ENCODE results near the gene NCEH1.
A peak's percentile ranks its signal among the peaks of the same experiment; 100 is the strongest.
"Not testable (repeated sequence)": the region's sequence is repeated elsewhere in the genome, so short reads cannot be mapped to it uniquely, and the experiment has no call there.

NCEH1 gene

DNA sequence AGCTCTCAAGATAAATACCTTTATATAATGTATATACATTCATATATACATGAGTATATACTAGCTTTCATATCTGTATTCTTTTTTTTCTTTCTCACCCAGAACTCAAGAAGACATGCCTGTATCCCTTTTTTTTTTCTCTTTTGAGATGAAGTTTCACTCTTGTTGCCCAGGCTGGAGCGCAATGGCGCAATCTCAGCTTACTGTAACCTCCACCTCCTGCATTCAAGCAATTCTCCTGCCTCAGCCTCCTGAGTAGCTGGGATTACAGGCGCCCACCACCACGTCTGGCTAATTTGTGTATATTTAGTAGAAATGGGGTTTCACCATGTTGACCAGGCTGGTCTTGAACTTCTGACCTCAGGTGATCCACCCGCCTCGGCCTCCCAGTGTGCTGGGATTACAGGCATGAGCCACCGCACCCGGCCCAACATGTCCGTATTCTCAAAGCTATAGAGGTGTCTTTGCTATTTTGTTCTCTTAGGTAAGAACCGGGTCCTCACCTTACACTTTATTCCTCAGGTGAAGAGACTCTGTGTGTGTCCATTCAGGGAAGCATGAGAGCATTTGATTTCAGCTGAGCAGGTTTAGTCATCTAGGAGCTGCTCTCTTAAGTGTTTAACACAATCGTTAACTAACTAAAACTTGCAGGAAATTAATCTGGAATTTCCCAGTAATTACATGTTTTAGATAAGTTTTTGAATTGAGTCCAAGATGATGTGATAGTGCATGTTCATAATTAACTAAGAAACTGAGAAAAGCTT is 115.8 kb downstream of the NCEH1 start:
- not testable (repeated sequence) for H3K27me3 Mint-ChIP-seq
- H3K27ac Mint-ChIP-seq, result peak overlapping the region; percentile 72

GRCh38 chr3:172592898-172593669 is 117.8 kb downstream of the NCEH1 start:
- Mint-ChIP-seq H3K36me3 (peaks cover 3% of the 10 kb centered on the region), H3K27ac (no peak overlapping the region), H3K4me3 (no peak overlapping the region), H3K9me3 (peaks cover 3% of the 10 kb centered on the region), H3K4me1 (peaks cover 15% of the 10 kb centered on the region), H3K27me3 (no peaks in the 10 kb centered on the region)
- DNase-seq (ENCODE audit: low spot score in 2 of 2), result no peak
- ATAC-seq (ENCODE audit: low read depth), result no peak

More for the DNA sequence above, 115.8 kb downstream of the NCEH1 start:
- ATAC-seq (ENCODE audit: low read depth); H3K9me3 Mint-ChIP-seq; H3K36me3 Mint-ChIP-seq; DNase-seq (ENCODE audit: low spot score in 2 of 2): not testable (repeated sequence)
- peaks cover 15% of the 10 kb centered on the region for H3K4me1 Mint-ChIP-seq
- H3K4me3 Mint-ChIP-seq, result peak overlapping the region; percentile 73

- ATAC-seq (ENCODE audit: low read depth) (peak; percentile 85), DNase-seq (ENCODE audit: low spot score in 2 of 2) (peak; percentile 27 to 43)
- Mint-ChIP-seq H3K9me3 (peaks cover 3% of the 10 kb centered on the region), H3K36me3 (peaks cover 3% of the 10 kb centered on the region), H3K27me3 (no peaks in the 10 kb centered on the region), H3K27ac (peak overlapping the region; percentile 36), H3K4me3 (peak overlapping the region; percentile 59), H3K4me1 (peaks cover 15% of the 10 kb centered on the region)
Measured at GRCh38 chr3:172591876-172592771, 118.7 kb downstream of the NCEH1 start.

GRCh38 chr3:172591125-172591605 is 119.7 kb downstream of the NCEH1 start:
- peak overlapping the region; percentile 14 for H3K27ac Mint-ChIP-seq
- no peak for ATAC-seq (ENCODE audit: low read depth)
- H3K4me3 Mint-ChIP-seq, result no peak overlapping the region
- H3K36me3 Mint-ChIP-seq, result peaks cover 3% of the 10 kb centered on the region
- H3K4me1 Mint-ChIP-seq, result peaks cover 14% of the 10 kb centered on the region
- H3K9me3 Mint-ChIP-seq, result peaks cover 3% of the 10 kb centered on the region
- DNase-seq (ENCODE audit: low spot score in 2 of 2), result no peak
- no peaks in the 10 kb centered on the region for H3K27me3 Mint-ChIP-seq

GRCh38 chr3:172586436-172586835 is 124.4 kb downstream of the NCEH1 start:
- DNase-seq (ENCODE audit: low spot score in 2 of 2), result no peak
- peaks cover 3% of the 10 kb centered on the region for H3K9me3 Mint-ChIP-seq
- H3K4me1 Mint-ChIP-seq, result no peaks in the 10 kb centered on the region
- H3K4me3 Mint-ChIP-seq, result no peak overlapping the region
- H3K27ac Mint-ChIP-seq, result no peak overlapping the region
- H3K27me3 Mint-ChIP-seq, result no peaks in the 10 kb centered on the region
- peaks cover 3% of the 10 kb centered on the region for H3K36me3 Mint-ChIP-seq
- ATAC-seq (ENCODE audit: low read depth), result no peak

- peaks cover 3% of the 10 kb centered on the region for H3K9me3 Mint-ChIP-seq
- H3K4me3 Mint-ChIP-seq, result no peak overlapping the region
- H3K27me3 Mint-ChIP-seq, result no peaks in the 10 kb centered on the region
- peaks cover 3% of the 10 kb centered on the region for H3K36me3 Mint-ChIP-seq
- DNase-seq (ENCODE audit: low spot score in 2 of 2), result no peak
- no peak overlapping the region for H3K27ac Mint-ChIP-seq
- ATAC-seq (ENCODE audit: low read depth), result no peak
- H3K4me1 Mint-ChIP-seq, result peaks cover 4% of the 10 kb centered on the region
Measured at GRCh38 chr3:172585954-172586353, 124.9 kb downstream of the NCEH1 start.

DNA sequence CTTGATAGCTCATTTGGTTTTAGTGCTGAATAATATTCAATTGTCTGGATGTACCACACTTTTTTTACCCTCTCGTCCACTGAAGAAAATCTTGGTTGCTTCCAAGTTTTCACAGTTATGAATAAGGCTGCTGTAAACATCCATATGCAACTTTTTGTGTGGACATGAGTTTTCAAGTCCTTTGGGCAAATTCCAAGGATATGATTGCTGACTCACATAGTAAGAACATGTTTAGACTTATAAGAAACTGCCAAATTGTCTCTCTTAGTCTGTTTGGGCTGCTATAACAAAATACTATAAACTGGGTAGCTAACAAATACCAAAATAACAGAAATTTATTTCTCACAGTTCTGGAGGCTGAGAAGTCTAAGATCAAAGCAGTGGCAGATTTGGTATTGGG is 128.2 kb downstream of the NCEH1 start:
- Mint-ChIP-seq H3K4me1 (peaks cover 13% of the 10 kb centered on the region), H3K27ac (no peak overlapping the region), H3K4me3 (no peak overlapping the region), H3K36me3 (no peaks in the 10 kb centered on the region), H3K9me3 (no peaks in the 10 kb centered on the region), H3K27me3 (no peaks in the 10 kb centered on the region)
- DNase-seq (ENCODE audit: low spot score in 2 of 2) (no peak), ATAC-seq (ENCODE audit: low read depth) (no peak)

- no peak for ATAC-seq (ENCODE audit: low read depth)
- Mint-ChIP-seq H3K27ac (no peak overlapping the region), H3K9me3 (no peaks in the 10 kb centered on the region), H3K4me1 (peaks cover 13% of the 10 kb centered on the region), H3K4me3 (no peak overlapping the region), H3K36me3 (no peaks in the 10 kb centered on the region), H3K27me3 (no peaks in the 10 kb centered on the region)
- DNase-seq (ENCODE audit: low spot score in 2 of 2), result no peak
Measured at GRCh38 chr3:172581757-172582166, 129.1 kb downstream of the NCEH1 start.

GRCh38 chr3:172580680-172581401 is 130.0 kb downstream of the NCEH1 start:
- H3K27ac Mint-ChIP-seq, result no peak overlapping the region
- peaks cover 13% of the 10 kb centered on the region for H3K4me1 Mint-ChIP-seq
- no peak for DNase-seq (ENCODE audit: low spot score in 2 of 2)
- no peak for ATAC-seq (ENCODE audit: low read depth)
- no peak overlapping the region for H3K4me3 Mint-ChIP-seq
- H3K27me3 Mint-ChIP-seq, result no peaks in the 10 kb centered on the region
- no peaks in the 10 kb centered on the region for H3K36me3 Mint-ChIP-seq
- H3K9me3 Mint-ChIP-seq, result no peaks in the 10 kb centered on the region

Data from memory B cell (primary cell).